Astrocyte (in vitro differentiated cells and primary cell): ENCODE measurements around the gene SMCO2. TPM values are rescaled to one million over a fixed set of nuclear protein-coding genes. Genes with fewer than 3 reads are reported as not detected.
"Not testable (repeated sequence)": the region's sequence is repeated elsewhere in the genome, so short reads cannot be mapped to it uniquely, and the experiment has no call there.

Experiments
- DNase-seq: peaks from one replicate; pipeline ENCODE4 v3.0.0-alpha.2; 2010; ENCODE audit warnings: low read depth
- FAIRE-seq: peaks from 2 replicates; lab custom pipeline; 2011; peaks lifted over from hg19 to GRCh38; lab: Jason Lieb, UNC
- H2AFZ ChIP-seq: 2 replicates; pipeline ENCODE4 v1.6.0; 2012; ENCODE audit warnings: low read depth, low read length, inconsistent platforms
- H3K27ac ChIP-seq: 2 replicates; pipeline ENCODE4 v1.5.1; 2011; ENCODE audit warnings: low read depth, low read length, inconsistent platforms
- H3K27me3 ChIP-seq: 2 replicates; pipeline ENCODE4 v1.6.0; 2011; ENCODE audit warnings: low read length, inconsistent platforms; ENCODE audit not compliant: insufficient read depth
- H3K36me3 ChIP-seq: 2 replicates; pipeline ENCODE4 v1.5.1; 2011; ENCODE audit warnings: low read length, inconsistent platforms; ENCODE audit not compliant: insufficient read depth
- H3K4me1 ChIP-seq: 2 replicates; pipeline ENCODE4 v1.5.1; 2011; ENCODE audit warnings: low read length, inconsistent platforms; ENCODE audit not compliant: insufficient read depth
- H3K4me2 ChIP-seq: 2 replicates; pipeline ENCODE4 v1.6.0; 2012; ENCODE audit warnings: low read length, inconsistent platforms
- H3K4me3 ChIP-seq: 2 replicates; pipeline ENCODE4 v1.5.1; 2011; ENCODE audit warnings: low read depth, mild to moderate bottlenecking, low read length, inconsistent platforms; ENCODE audit not compliant: insufficient read depth
- H3K79me2 ChIP-seq: 2 replicates; pipeline ENCODE4 v1.6.0; 2012; ENCODE audit warnings: mild to moderate bottlenecking, low read length, inconsistent platforms; ENCODE audit not compliant: insufficient read depth
- H3K9ac ChIP-seq: 2 replicates; pipeline ENCODE4 v1.6.0; 2012; ENCODE audit warnings: mild to moderate bottlenecking, low read length, inconsistent platforms
- H3K9me3 ChIP-seq: 2 replicates; pipeline ENCODE4 v1.5.1; 2012; ENCODE audit warnings: low read depth, mild to moderate bottlenecking, low read length, inconsistent platforms; ENCODE audit not compliant: insufficient read depth
- H4K20me1 ChIP-seq: 2 replicates; pipeline ENCODE4 v1.6.0; 2012; ENCODE audit warnings: low read length, inconsistent platforms; ENCODE audit not compliant: insufficient read depth
- H3K27ac Mint-ChIP-seq: one replicate; pipeline ENCODE4 v1.8.0; 2021; ENCODE audit warnings: mild to moderate bottlenecking, mixed read lengths; ENCODE audit not compliant: unreplicated experiment
- H3K27me3 Mint-ChIP-seq: one replicate; pipeline ENCODE4 v1.8.0; 2021; ENCODE audit warnings: low read depth, mixed read lengths; ENCODE audit not compliant: unreplicated experiment
- H3K36me3 Mint-ChIP-seq: one replicate; pipeline ENCODE4 v1.8.0; 2021; ENCODE audit warnings: low read depth, mixed read lengths; ENCODE audit not compliant: unreplicated experiment
- H3K4me1 Mint-ChIP-seq: one replicate; pipeline ENCODE4 v1.8.0; 2021; ENCODE audit warnings: low read depth, mixed read lengths; ENCODE audit not compliant: unreplicated experiment
- H3K4me3 Mint-ChIP-seq: one replicate; pipeline ENCODE4 v1.8.0; 2021; ENCODE audit warnings: mild to moderate bottlenecking, moderate library complexity, mixed read lengths; ENCODE audit not compliant: unreplicated experiment
- H3K9me3 Mint-ChIP-seq: one replicate; pipeline ENCODE4 v1.8.0; 2021; ENCODE audit warnings: mild to moderate bottlenecking, mixed read lengths; ENCODE audit not compliant: unreplicated experiment
- EZH2 ChIP-seq: IDR thresholded peaks from 2 replicates; pipeline ENCODE4 v1.6.1; 2012; ENCODE audit warnings: mild to moderate bottlenecking, low read length, inconsistent platforms; ENCODE audit not compliant: insufficient read depth
- total RNA-seq: library from RNA; stranded (reverse); gene quantifications from 2 replicates; pipeline ENCODE4 v1.2.1, GENCODE V29; 2021
- TF ChIP-seq, protein P1 (sequence below): IDR thresholded peaks from 2 replicates; pipeline ENCODE4 v1.5.1; 2011; ENCODE audit warnings: low read depth, mild to moderate bottlenecking, inconsistent platforms, low read length, moderate library complexity; ENCODE audit not compliant: insufficient read depth

Gene SMCO2
- total RNA-seq, 1 donor from 2014 or later, result 0.32 TPM

DNA sequence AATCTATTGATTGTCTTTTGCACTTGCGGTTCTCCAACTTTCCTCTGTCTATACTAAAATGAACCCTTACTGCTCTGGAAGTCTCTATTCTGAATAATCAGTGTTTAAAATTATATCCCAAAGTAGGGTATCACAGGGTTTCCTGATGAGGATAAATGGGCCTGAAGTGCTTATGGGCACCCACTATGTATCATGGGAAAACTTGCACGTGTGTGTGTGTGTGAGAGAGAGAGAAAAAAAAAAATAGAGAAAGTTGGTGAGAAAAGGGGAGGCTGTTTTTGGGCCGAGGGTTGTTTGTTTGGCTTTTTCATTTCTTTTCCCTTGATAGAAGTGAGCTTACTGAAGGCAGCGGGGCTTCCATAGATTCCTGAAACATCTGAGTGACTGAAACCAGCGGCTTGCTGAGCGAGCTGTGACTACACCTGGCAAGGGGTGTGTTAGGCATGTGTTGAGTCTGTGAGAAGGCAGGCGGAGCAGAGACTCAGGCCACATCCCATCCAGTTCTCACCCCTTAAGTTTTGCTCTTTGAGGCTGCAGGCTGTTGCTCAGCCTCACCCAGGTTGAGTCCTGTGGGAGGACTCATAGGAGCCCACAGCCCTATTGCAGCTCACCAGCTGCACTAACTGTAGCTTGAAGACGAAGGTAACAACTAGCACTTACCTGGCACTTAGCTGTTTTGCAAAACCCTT is 94.6 kb downstream of the SMCO2 start:
- H3K27me3 Mint-ChIP-seq, result no peaks in the 10 kb centered on the region
- Histone ChIP-seq H3K36me3 (no peaks in the 10 kb centered on the region), H2AFZ (no peak overlapping the region), H3K4me2 (no peak overlapping the region), H4K20me1 (peaks cover 54% of the 10 kb centered on the region), H3K4me3 (no peak overlapping the region), H3K9ac (no peak overlapping the region), H3K9me3 (no peaks in the 10 kb centered on the region), H3K79me2 (peaks cover 97% of the 10 kb centered on the region), H3K27ac (no peak overlapping the region), H3K27me3 (no peaks in the 10 kb centered on the region), H3K4me1 (peaks cover 23% of the 10 kb centered on the region)
- FAIRE-seq (no peak), DNase-seq (no peak)
- H3K4me1 Mint-ChIP-seq, result peaks cover 42% of the 10 kb centered on the region
- TF ChIP-seq, protein P1, sequence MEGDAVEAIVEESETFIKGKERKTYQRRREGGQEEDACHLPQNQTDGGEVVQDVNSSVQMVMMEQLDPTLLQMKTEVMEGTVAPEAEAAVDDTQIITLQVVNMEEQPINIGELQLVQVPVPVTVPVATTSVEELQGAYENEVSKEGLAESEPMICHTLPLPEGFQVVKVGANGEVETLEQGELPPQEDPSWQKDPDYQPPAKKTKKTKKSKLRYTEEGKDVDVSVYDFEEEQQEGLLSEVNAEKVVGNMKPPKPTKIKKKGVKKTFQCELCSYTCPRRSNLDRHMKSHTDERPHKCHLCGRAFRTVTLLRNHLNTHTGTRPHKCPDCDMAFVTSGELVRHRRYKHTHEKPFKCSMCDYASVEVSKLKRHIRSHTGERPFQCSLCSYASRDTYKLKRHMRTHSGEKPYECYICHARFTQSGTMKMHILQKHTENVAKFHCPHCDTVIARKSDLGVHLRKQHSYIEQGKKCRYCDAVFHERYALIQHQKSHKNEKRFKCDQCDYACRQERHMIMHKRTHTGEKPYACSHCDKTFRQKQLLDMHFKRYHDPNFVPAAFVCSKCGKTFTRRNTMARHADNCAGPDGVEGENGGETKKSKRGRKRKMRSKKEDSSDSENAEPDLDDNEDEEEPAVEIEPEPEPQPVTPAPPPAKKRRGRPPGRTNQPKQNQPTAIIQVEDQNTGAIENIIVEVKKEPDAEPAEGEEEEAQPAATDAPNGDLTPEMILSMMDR, result no peak
- no peak for TF ChIP-seq EZH2
- H3K27ac Mint-ChIP-seq, result peak overlapping the region; percentile 90
- peak overlapping the region; percentile 30 for H3K4me3 Mint-ChIP-seq
- peaks cover 2% of the 10 kb centered on the region for H3K9me3 Mint-ChIP-seq
- H3K36me3 Mint-ChIP-seq, result peaks cover 20% of the 10 kb centered on the region

DNA sequence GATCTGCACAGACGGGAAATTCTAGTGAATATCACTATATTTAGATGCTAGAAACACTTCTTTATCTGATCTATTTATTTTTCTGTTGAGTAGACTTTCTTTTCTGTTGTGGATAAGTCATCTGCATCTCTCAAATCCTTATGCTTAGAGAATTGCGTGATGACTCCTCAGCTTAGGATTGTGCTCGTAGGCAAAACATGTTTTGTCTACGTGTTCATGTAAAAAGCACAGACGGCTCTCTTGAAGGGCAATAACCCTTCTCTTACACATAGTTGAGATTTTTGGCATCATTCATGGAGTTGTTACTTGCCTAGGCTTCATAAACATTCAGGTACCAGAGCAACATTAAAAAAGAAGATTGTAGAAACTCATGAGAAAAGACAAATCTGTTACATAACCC is 96.1 kb downstream of the SMCO2 start:
- peaks cover 9% of the 10 kb centered on the region for H3K36me3 Mint-ChIP-seq
- H3K4me3 Mint-ChIP-seq, result peak overlapping the region; percentile 7
- Histone ChIP-seq H2AFZ (no peak overlapping the region), H3K27me3 (no peaks in the 10 kb centered on the region), H3K4me2 (peak overlapping the region; percentile 68), H3K4me1 (peaks cover 23% of the 10 kb centered on the region), H3K79me2 (peaks cover 97% of the 10 kb centered on the region), H3K9me3 (no peaks in the 10 kb centered on the region), H3K36me3 (no peaks in the 10 kb centered on the region), H3K9ac (peak overlapping the region; percentile 34), H4K20me1 (peaks cover 42% of the 10 kb centered on the region), H3K4me3 (peak overlapping the region; percentile 4), H3K27ac (peak overlapping the region; percentile 57)
- no peak for TF ChIP-seq EZH2
- TF ChIP-seq, protein P1, result no peak
- DNase-seq (peak; percentile 97), FAIRE-seq (peak; percentile 83)
- no peaks in the 10 kb centered on the region for H3K27me3 Mint-ChIP-seq
- peaks cover 44% of the 10 kb centered on the region for H3K4me1 Mint-ChIP-seq
- peak overlapping the region; percentile 67 for H3K27ac Mint-ChIP-seq
- H3K9me3 Mint-ChIP-seq, result peaks cover 2% of the 10 kb centered on the region

DNA sequence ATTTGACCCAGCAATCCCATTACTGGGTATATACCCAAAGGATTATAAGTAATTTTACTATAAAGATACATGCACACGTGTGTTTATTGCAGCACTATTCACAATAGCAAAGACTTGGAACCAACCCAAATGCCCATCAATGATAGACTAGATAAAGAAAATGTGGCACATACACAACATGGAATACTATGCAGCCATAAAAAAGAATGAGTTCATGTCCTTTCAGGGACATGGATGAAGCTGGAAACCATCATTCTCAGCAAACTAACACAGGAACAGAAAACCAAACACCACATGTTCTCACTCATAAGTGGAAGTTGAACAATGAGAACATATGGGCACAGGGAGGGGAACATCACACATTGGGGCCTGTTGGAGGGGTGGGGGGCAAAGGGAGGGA is 98.3 kb downstream of the SMCO2 start:
- peaks cover 94% of the 10 kb centered on the region for H3K79me2 ChIP-seq
- H3K4me1 ChIP-seq, result peaks cover 39% of the 10 kb centered on the region
- H3K27ac ChIP-seq, FAIRE-seq, H3K9ac ChIP-seq, H3K9me3 Mint-ChIP-seq, H3K4me3 Mint-ChIP-seq, H3K36me3 ChIP-seq, H3K36me3 Mint-ChIP-seq, H3K4me3 ChIP-seq, H3K27me3 Mint-ChIP-seq, H2AFZ ChIP-seq, H3K27ac Mint-ChIP-seq, DNase-seq, H3K9me3 ChIP-seq, H3K4me2 ChIP-seq, H3K27me3 ChIP-seq: not testable (repeated sequence)
- H4K20me1 ChIP-seq, result peaks cover 26% of the 10 kb centered on the region
- peaks cover 56% of the 10 kb centered on the region for H3K4me1 Mint-ChIP-seq
